EL (cell line): ENCODE data around the gene PKHD1.

Experiments used
- DNase-seq: peaks from one replicate; pipeline ENCODE4 v3.0.0-alpha.2; 2016

The PKHD1 gene

GRCh38 chr6:51675020-51675921, 412.1 kb downstream of the PKHD1 start:
- no peak for DNase-seq

- no peak for DNase-seq
Measured at GRCh38 chr6:51663525-51663924, 423.9 kb downstream of the PKHD1 start.

GRCh38 chr6:51660767-51661166, 426.6 kb downstream of the PKHD1 start:
- DNase-seq, result no peak

GRCh38 chr6:51657491-51657890, 429.9 kb downstream of the PKHD1 start:
- no peak for DNase-seq

- DNase-seq, result no peak
Measured at GRCh38 chr6:51655517-51655916, 431.9 kb downstream of the PKHD1 start.

- no peak for DNase-seq
Measured at GRCh38 chr6:51654647-51655046, 432.8 kb downstream of the PKHD1 start.

- DNase-seq, result no peak
Measured at GRCh38 chr6:51651132-51651817, 436.1 kb downstream of the PKHD1 start.

- DNase-seq, result no peak
Measured at GRCh38 chr6:51648774-51649173, 438.6 kb downstream of the PKHD1 start.

GRCh38 chr6:51648236-51648635, 439.2 kb downstream of the PKHD1 start:
- no peak for DNase-seq

GRCh38 chr6:51644426-51644825, 443.0 kb downstream of the PKHD1 start:
- no peak for DNase-seq

- no peak for DNase-seq
Measured at GRCh38 chr6:51640021-51640420, 447.4 kb downstream of the PKHD1 start.

GRCh38 chr6:51633424-51633823, 454.0 kb downstream of the PKHD1 start:
- DNase-seq, result no peak

GRCh38 chr6:51630011-51630410, 457.4 kb downstream of the PKHD1 start:
- DNase-seq, result no peak

- DNase-seq, result no peak
Measured at GRCh38 chr6:51626391-51626790, 461.0 kb downstream of the PKHD1 start.

- DNase-seq, result no peak
Measured at GRCh38 chr6:51625566-51625965, 461.8 kb downstream of the PKHD1 start.

GRCh38 chr6:51620971-51621370, 466.4 kb downstream of the PKHD1 start:
- no peak for DNase-seq

GRCh38 chr6:51619042-51619799, 468.2 kb downstream of the PKHD1 start:
- no peak for DNase-seq

- no peak for DNase-seq
Measured at GRCh38 chr6:51618563-51618962, 468.9 kb downstream of the PKHD1 start.

GRCh38 chr6:51617751-51618150, 469.7 kb downstream of the PKHD1 start:
- DNase-seq, result no peak

- no peak for DNase-seq
Measured at GRCh38 chr6:51616243-51616642, 471.2 kb downstream of the PKHD1 start.

- DNase-seq, result no peak
Measured at GRCh38 chr6:51614725-51615124, 472.7 kb downstream of the PKHD1 start.

- DNase-seq, result no peak
Measured at GRCh38 chr6:51613558-51613957, 473.9 kb downstream of the PKHD1 start.

GRCh38 chr6:51608932-51609331, 478.5 kb downstream of the PKHD1 start:
- DNase-seq, result no peak

- DNase-seq, result no peak
Measured at GRCh38 chr6:51608383-51608782, 479.0 kb downstream of the PKHD1 start.
